ENCODE measurements around the gene MAD1L1.

Gene MAD1L1

DNA sequence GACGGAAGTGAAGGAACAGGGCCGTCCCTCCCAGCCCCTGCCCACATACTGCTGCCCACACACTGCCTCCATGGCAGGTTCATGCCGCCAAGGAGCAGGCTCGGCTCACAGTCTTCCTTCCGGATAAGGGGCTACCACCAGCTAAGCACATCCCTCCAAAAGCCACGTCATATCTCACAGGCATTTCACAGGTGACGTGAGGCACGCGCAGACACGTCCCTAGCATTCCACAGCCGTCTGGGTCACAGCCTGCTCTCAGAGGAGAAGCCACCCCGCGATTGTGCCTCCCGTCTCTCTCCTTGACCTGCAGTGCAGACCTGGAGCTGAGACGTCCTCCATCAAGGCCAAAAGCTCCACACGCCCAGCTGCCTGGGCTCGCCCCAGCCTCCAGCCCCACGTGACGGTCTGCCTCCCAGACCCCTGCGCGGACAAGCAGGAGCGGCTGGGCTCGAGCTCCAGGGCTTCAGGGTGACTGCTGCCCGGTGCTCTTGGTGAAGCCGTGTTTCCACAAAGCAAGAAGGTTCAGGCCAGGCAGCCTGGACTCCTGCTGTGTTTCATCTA, 114.0 kb downstream of the MAD1L1 start:
- no peak for DNase-seq (ENCODE audit: low read depth in 3 of 3)

DNA sequence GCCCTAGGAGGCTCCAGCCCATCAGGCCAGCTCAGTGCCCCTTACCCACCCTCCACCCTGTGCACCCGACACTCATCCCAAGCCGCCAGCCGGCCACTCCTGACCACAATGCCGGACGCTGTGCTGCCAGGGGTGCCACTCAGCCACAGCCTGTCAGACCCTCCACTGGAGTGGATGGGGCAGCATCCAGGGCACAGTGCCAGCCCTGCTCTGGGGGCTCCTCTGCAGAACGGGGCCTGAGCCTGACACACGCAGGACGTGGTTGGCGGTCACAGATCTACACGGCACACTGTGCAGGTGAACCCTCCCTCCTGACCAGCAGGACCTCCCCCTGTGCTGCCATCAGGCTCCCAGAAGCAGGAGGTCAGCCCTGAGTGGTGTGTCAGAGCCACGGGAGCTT, 114.7 kb downstream of the MAD1L1 start:
- no peak for DNase-seq (ENCODE audit: low read depth in 3 of 3)

DNA sequence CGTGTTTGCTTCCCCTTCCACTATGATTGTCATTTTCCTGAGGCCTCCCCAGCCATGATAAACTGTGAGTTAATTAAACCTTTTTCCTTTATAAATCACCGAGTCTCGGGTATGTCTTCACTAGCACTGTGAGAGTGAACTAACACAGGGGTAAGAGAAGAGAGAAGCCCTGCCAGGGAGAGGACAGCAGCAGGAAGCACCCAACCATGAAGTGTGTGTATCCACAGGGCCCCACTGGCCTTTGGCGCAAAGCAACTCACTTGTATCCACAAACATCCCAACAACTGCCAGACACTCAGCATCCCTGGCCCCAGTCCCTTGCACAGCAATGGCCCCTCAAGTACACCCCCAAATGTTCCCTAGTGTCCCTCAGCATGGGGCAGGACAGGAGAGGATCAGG, 115.1 kb downstream of the MAD1L1 start:
- no peak for DNase-seq (ENCODE audit: low read depth in 3 of 3)

DNA sequence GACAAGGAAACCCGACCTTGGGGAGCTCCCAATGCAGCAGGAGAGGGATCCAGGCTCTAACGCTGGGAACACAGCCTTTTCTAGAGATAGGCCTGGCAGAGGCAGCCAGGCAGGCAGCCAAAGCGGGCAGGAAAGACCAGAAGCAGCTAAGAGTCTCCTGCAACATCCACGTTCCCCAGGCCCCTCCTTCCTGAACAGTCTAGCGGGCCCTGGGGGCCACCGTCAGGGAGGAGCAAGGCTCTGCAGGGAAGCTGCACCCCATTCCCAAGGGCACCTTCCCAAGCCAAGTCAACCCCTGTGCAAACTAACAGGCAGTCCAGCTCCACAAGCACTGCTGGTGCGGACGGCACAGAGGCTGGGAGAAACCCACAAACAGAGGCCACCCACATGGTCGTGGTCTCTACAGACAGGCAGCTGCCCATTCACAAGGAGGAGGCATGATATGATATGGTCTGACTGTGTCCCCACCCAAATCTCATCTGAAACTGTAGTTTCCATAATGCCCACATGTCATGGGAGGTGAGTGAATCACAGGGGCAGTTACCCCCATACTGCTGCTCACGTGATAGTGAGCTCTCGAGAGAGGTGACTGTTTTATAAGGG, 115.7 kb downstream of the MAD1L1 start:
- DNase-seq (ENCODE audit: low read depth in 3 of 3), result no peak

GRCh38 chr7:2116448-2116810, 116.3 kb downstream of the MAD1L1 start:
- no peak for DNase-seq (ENCODE audit: low read depth in 3 of 3)

GRCh38 chr7:2115760-2116447, 116.8 kb downstream of the MAD1L1 start:
- no peak for DNase-seq (ENCODE audit: low read depth in 3 of 3)

DNA sequence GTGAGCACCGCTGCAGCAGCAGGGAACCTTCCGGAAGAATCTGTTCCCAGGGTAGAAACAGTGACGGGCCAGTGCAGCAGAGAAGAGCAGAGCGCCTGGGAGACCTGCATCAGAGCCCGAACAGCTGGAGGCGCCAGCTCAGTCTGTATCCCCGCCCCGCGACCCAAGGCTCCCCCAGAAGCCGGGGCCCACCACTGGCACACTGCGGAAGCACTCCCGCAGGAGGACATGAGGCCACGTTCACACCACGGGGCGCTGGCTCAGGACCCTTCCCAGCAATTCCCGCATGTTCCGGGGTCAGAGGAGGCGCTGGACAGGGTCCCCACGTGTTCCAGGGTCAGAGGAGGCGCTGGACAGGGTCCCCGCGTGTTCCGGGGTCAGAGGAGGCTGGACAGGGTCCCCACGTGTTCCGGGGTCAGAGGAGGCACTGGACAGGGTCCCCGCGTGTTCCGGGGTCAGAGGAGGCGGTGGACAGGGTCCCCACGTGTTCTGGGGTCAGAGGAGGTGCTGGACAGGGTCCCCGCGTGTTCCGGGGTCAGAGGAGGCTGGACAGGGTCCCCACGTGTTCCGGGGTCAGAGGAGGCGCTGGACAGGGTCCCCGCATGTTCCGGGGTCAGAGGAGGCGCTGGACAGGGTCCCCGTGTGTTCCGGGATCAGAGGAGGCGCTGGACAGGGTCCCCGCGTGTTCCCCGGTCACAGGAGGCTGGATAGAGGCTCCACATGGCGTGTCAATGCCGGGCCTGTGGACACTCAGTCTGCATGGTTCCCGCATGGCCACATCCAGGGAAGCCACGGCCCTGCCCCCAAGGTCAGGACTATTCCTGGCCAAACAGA, 117.6 kb downstream of the MAD1L1 start:
- DNase-seq (ENCODE audit: low read depth in 3 of 3), result no peak

DNA sequence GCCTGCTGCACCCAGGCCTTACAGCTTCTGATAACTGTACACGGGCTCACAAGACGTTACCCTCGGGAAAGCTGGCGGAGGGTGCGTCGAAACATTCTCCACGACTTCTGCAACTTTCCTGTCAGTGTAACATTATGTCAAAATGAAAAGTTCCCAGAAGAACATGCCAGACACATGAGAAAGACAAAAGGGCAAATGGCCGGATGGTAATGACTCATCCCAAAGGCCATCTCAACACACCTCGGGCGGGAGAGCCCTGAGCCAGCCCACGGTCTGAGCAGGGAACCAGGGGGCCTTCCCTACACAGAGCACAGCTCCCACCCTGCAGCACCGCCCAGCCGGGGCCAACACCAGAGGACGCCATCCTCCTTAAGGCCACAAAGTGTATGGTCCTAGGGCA, 118.7 kb downstream of the MAD1L1 start:
- DNase-seq (ENCODE audit: low read depth in 3 of 3), result no peak

GRCh38 chr7:2112261-2113198, 120.2 kb downstream of the MAD1L1 start:
- DNase-seq (ENCODE audit: low read depth in 3 of 3), result no peak

DNA sequence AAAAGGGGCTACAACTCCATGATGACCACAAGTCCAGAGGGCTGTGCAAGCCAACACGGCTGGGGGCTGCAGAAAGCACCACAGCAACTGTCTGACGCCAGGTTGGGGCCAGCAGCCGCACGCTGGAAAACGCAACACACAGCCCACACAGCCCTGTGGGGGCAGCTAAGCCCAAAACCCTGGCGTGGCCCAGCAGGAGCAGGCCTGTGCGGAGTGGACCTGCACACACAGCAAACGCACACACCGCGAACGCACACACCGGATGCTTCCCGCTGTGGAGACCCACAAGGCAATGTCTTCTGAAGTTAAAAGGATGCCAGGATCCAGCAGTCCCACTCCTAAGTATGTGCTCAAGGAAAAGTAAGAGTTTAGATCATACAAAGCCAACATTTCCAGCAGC, 121.2 kb downstream of the MAD1L1 start:
- no peak for DNase-seq (ENCODE audit: low read depth in 3 of 3)

GRCh38 chr7:2110610-2111396, 121.9 kb downstream of the MAD1L1 start:
- no peak for DNase-seq (ENCODE audit: low read depth in 3 of 3)

GRCh38 chr7:2109936-2110609, 122.7 kb downstream of the MAD1L1 start:
- peak in 2 of 3 experiments; percentile 21 to 42 for DNase-seq (ENCODE audit: low read depth in 3 of 3)

DNA sequence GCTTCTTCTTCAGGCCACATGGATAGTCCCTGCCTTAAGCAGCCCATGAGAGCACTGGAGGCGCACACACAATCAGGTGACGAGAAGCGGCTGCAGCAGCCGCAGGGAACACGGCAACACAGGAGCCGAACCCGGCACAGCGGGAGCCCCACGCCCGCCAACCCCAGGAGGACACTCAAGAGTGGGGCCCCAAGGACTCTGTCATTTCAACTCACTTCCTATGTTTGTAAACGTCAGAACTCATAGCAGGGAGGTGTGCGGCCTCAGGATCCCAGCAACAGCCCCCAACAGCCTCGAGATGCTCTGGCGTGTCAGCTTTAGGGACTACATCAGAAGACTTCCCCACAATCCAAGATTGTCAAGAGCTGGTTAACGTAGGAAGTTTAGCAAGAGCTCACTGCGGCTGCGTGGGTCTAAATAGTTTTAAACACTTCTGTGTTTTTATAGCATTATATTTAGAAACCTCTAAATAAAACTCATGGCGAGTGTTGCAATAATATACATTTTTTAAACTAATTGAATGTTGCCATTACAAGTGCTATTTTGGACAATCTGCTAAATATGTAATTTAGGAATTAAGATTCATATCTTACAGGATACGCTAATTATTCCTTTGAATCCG, 123.4 kb downstream of the MAD1L1 start:
- DNase-seq (ENCODE audit: low read depth in 3 of 3), result no peak

DNA sequence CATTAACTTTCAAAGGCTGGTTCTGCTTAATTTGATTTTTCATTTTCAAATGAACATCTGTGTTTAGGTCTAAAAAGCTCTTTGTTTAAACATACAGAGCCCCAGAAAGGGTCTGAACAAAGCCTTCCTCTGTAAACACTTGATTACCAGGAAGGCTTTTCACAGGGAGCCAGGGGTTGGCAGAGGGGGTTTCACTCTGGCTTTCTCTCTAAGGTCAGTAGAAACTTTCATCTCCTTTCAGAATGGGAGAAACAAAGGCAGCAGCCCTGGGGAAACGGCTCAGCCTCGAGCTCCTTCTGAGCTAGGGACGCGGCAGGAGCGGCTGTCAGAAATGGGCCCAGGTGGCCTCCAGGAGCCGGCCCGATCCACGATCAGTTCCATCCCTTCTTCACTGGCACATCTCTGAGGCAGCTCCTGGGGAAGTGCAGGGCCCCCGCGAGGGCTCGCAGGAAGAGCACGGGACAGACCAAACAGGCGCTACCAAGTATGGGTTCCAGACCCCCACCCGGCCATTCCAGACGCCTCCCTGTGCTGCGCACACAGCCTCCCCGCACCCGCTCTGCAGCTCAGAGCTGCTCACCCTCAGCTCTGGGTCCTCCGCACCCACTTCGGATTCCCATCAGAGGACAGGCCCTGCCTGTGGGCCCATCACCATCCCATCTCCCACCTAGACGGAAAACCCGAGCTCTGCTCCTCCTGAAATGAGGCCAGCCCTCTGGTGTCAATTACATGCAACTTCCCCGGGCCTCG, 124.1 kb downstream of the MAD1L1 start:
- DNase-seq (ENCODE audit: low read depth in 3 of 3), result no peak

DNA sequence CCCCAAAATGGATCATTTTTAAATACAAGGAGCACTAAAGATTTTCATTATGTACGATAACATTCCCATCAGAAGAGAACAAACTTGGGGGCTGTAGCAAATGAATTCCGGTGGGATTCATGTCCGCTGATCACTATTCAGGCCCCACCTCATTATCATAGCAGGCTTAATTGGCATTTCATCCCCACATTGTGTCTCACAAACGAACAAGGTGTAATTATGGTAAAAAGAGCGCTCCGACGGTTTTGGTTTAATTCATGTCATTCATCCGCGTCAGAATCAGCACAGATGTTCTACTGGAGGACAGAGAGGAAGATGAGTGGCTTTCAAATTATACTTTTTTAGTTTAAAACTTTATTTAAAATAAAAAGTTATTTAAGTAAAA, 124.7 kb downstream of the MAD1L1 start:
- DNase-seq (ENCODE audit: low read depth in 3 of 3), result no peak

GRCh38 chr7:2107386-2108070, 125.2 kb downstream of the MAD1L1 start:
- no peak for DNase-seq (ENCODE audit: low read depth in 3 of 3)

DNA sequence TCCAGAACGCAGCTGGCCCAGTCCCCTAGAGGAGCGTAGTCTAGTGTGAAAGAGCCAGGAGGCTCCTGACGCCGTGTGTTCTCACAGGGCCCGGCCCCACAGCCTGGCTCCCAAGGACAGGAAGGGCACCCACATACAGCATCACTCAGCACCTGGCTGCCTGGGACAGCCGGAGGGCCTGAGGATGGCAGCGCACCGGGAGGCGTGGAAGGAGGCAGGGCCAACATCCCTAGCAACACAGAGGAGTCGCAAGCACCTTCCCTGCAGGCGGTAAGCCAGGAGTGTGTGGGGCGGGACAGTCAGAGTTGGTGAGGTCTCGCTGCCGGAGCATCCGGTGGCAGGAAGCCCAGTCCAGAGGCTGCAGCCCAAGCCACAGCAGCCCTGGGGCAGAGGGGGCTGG, 125.8 kb downstream of the MAD1L1 start:
- DNase-seq (ENCODE audit: low read depth in 3 of 3), result no peak

- no peak for DNase-seq (ENCODE audit: low read depth in 3 of 3)
Measured at GRCh38 chr7:2106440-2106839, 126.3 kb downstream of the MAD1L1 start.
